Activated naive CD8-positive, alpha-beta T cell treated with anti-CD3 and anti-CD28 coated beads for 36 hours (primary cell): ENCODE data around the gene PAM. TPM values are rescaled to one million over a fixed set of nuclear protein-coding genes. Genes with fewer than 3 reads are reported as not detected.

ENCODE experiments used
- DNase-seq: peaks from one replicate; pipeline ENCODE4 v3.0.0; 2021
- H3K27ac Mint-ChIP-seq: one replicate; pipeline ENCODE4 v1.8.0; 2022; ENCODE audit warnings: mild to moderate bottlenecking, moderate library complexity, mixed read lengths
- H3K27me3 Mint-ChIP-seq: one replicate; pipeline ENCODE4 v1.8.0; 2022; ENCODE audit warnings: mild to moderate bottlenecking, mixed read lengths
- H3K36me3 Mint-ChIP-seq: one replicate; pipeline ENCODE4 v1.8.0; 2021; ENCODE audit warnings: mild to moderate bottlenecking, mixed read lengths
- H3K4me1 Mint-ChIP-seq: one replicate; pipeline ENCODE4 v1.8.0; 2021; ENCODE audit warnings: mixed read lengths
- H3K4me3 Mint-ChIP-seq: one replicate; pipeline ENCODE4 v1.8.0; 2022; ENCODE audit warnings: mild to moderate bottlenecking, moderate library complexity, mixed read lengths
- H3K9me3 Mint-ChIP-seq: one replicate; pipeline ENCODE4 v1.8.0; 2022; ENCODE audit warnings: mixed read lengths
- total RNA-seq, 2 experiments: library from RNA; stranded (reverse); gene quantifications; one replicate each; pipeline ENCODE4 v1.2.3, GENCODE V29; 2021

The PAM gene
- total RNA-seq, 2 experiments from 2014 or later = 42.0 to 54.0 TPM

GRCh38 chr5:102921341-102922044, 166.4 kb downstream of the PAM start:
- H3K4me3 Mint-ChIP-seq = no peak overlapping the region
- no peak overlapping the region for H3K27ac Mint-ChIP-seq
- H3K4me1 Mint-ChIP-seq = no peaks in the 10 kb centered on the region
- DNase-seq = no peak
- H3K9me3 Mint-ChIP-seq = no peaks in the 10 kb centered on the region
- peaks cover 3% of the 10 kb centered on the region for H3K36me3 Mint-ChIP-seq
- no peaks in the 10 kb centered on the region for H3K27me3 Mint-ChIP-seq

- DNase-seq = no peak
- no peaks in the 10 kb centered on the region for H3K27me3 Mint-ChIP-seq
- no peaks in the 10 kb centered on the region for H3K9me3 Mint-ChIP-seq
- no peak overlapping the region for H3K4me3 Mint-ChIP-seq
- H3K27ac Mint-ChIP-seq = no peak overlapping the region
- peaks cover 3% of the 10 kb centered on the region for H3K36me3 Mint-ChIP-seq
- H3K4me1 Mint-ChIP-seq = no peaks in the 10 kb centered on the region
Observed at GRCh38 chr5:102922111-102922720, 167.1 kb downstream of the PAM start.

GRCh38 chr5:102922799-102923477, 167.8 kb downstream of the PAM start:
- Mint-ChIP-seq H3K9me3 (no peaks in the 10 kb centered on the region), H3K36me3 (peaks cover 6% of the 10 kb centered on the region), H3K27ac (no peak overlapping the region), H3K27me3 (no peaks in the 10 kb centered on the region), H3K4me1 (no peaks in the 10 kb centered on the region), H3K4me3 (no peak overlapping the region)
- no peak for DNase-seq

GRCh38 chr5:102924963-102925362, 169.9 kb downstream of the PAM start:
- Mint-ChIP-seq H3K27ac (no peak overlapping the region), H3K36me3 (peaks cover 9% of the 10 kb centered on the region), H3K27me3 (no peaks in the 10 kb centered on the region), H3K4me1 (no peaks in the 10 kb centered on the region), H3K4me3 (no peak overlapping the region), H3K9me3 (no peaks in the 10 kb centered on the region)
- no peak for DNase-seq

GRCh38 chr5:102927007-102927406, 171.9 kb downstream of the PAM start:
- Mint-ChIP-seq H3K4me1 (no peaks in the 10 kb centered on the region), H3K27me3 (no peaks in the 10 kb centered on the region), H3K4me3 (no peak overlapping the region), H3K27ac (no peak overlapping the region), H3K9me3 (no peaks in the 10 kb centered on the region), H3K36me3 (peaks cover 15% of the 10 kb centered on the region)
- DNase-seq = no peak

GRCh38 chr5:102930244-102930643, 175.1 kb downstream of the PAM start:
- peaks cover 13% of the 10 kb centered on the region for H3K36me3 Mint-ChIP-seq
- H3K4me3 Mint-ChIP-seq = no peak overlapping the region
- H3K4me1 Mint-ChIP-seq = no peaks in the 10 kb centered on the region
- DNase-seq = no peak
- no peaks in the 10 kb centered on the region for H3K9me3 Mint-ChIP-seq
- no peak overlapping the region for H3K27ac Mint-ChIP-seq
- no peaks in the 10 kb centered on the region for H3K27me3 Mint-ChIP-seq

- Mint-ChIP-seq H3K4me1 (peaks cover 6% of the 10 kb centered on the region), H3K27ac (no peak overlapping the region), H3K27me3 (no peaks in the 10 kb centered on the region), H3K9me3 (no peaks in the 10 kb centered on the region), H3K4me3 (no peak overlapping the region), H3K36me3 (peaks cover 13% of the 10 kb centered on the region)
- DNase-seq = no peak
Observed at GRCh38 chr5:102931085-102931725, 176.1 kb downstream of the PAM start.

- no peak overlapping the region for H3K27ac Mint-ChIP-seq
- no peaks in the 10 kb centered on the region for H3K9me3 Mint-ChIP-seq
Observed at GRCh38 chr5:102932781-102933180, 177.7 kb downstream of the PAM start.

GRCh38 chr5:102933316-102933715, 178.2 kb downstream of the PAM start:
- peaks cover 7% of the 10 kb centered on the region for H3K4me1 Mint-ChIP-seq
- H3K27ac Mint-ChIP-seq = no peak overlapping the region
- H3K36me3 Mint-ChIP-seq = peaks cover 10% of the 10 kb centered on the region
- H3K9me3 Mint-ChIP-seq = no peaks in the 10 kb centered on the region
- no peaks in the 10 kb centered on the region for H3K27me3 Mint-ChIP-seq
- no peak for DNase-seq
- no peak overlapping the region for H3K4me3 Mint-ChIP-seq

More at GRCh38 chr5:102932781-102933180, 177.7 kb downstream of the PAM start:
- H3K36me3 Mint-ChIP-seq = peaks cover 10% of the 10 kb centered on the region
- H3K4me3 Mint-ChIP-seq = no peak overlapping the region
- no peaks in the 10 kb centered on the region for H3K27me3 Mint-ChIP-seq
- no peak for DNase-seq
- H3K4me1 Mint-ChIP-seq = peaks cover 7% of the 10 kb centered on the region

GRCh38 chr5:102933721-102934459, 178.8 kb downstream of the PAM start:
- Mint-ChIP-seq H3K36me3 (peaks cover 10% of the 10 kb centered on the region), H3K4me1 (peaks cover 7% of the 10 kb centered on the region), H3K27me3 (no peaks in the 10 kb centered on the region), H3K4me3 (no peak overlapping the region), H3K9me3 (no peaks in the 10 kb centered on the region), H3K27ac (no peak overlapping the region)
- no peak for DNase-seq

GRCh38 chr5:102937894-102938293, 182.8 kb downstream of the PAM start:
- Mint-ChIP-seq H3K9me3 (no peaks in the 10 kb centered on the region), H3K36me3 (peaks cover 1% of the 10 kb centered on the region), H3K27ac (no peak overlapping the region), H3K4me3 (no peak overlapping the region), H3K4me1 (peaks cover 7% of the 10 kb centered on the region), H3K27me3 (no peaks in the 10 kb centered on the region)
- DNase-seq = no peak

- Mint-ChIP-seq H3K27me3 (no peaks in the 10 kb centered on the region), H3K36me3 (peaks cover 1% of the 10 kb centered on the region), H3K4me1 (peaks cover 3% of the 10 kb centered on the region), H3K4me3 (no peak overlapping the region), H3K9me3 (no peaks in the 10 kb centered on the region), H3K27ac (peak overlapping the region; percentile 31)
- no peak for DNase-seq
Observed at GRCh38 chr5:102941111-102941510, 186.0 kb downstream of the PAM start.

- no peak for DNase-seq
- peaks cover 16% of the 10 kb centered on the region for H3K36me3 Mint-ChIP-seq
- H3K4me1 Mint-ChIP-seq = no peaks in the 10 kb centered on the region
- no peaks in the 10 kb centered on the region for H3K9me3 Mint-ChIP-seq
- no peak overlapping the region for H3K4me3 Mint-ChIP-seq
- no peak overlapping the region for H3K27ac Mint-ChIP-seq
- no peaks in the 10 kb centered on the region for H3K27me3 Mint-ChIP-seq
Observed at GRCh38 chr5:102946414-102946813, 191.3 kb downstream of the PAM start.

GRCh38 chr5:102946971-102947370, 191.9 kb downstream of the PAM start:
- H3K9me3 Mint-ChIP-seq = no peaks in the 10 kb centered on the region

GRCh38 chr5:102955488-102955887, 200.4 kb downstream of the PAM start:
- Mint-ChIP-seq H3K4me3 (no peak overlapping the region), H3K27ac (no peak overlapping the region), H3K4me1 (no peaks in the 10 kb centered on the region), H3K27me3 (no peaks in the 10 kb centered on the region), H3K9me3 (no peaks in the 10 kb centered on the region), H3K36me3 (peaks cover 35% of the 10 kb centered on the region)
- no peak for DNase-seq

More at GRCh38 chr5:102946971-102947370, 191.9 kb downstream of the PAM start:
- Mint-ChIP-seq H3K4me3 (no peak overlapping the region), H3K27ac (no peak overlapping the region), H3K4me1 (no peaks in the 10 kb centered on the region), H3K36me3 (peaks cover 22% of the 10 kb centered on the region), H3K27me3 (no peaks in the 10 kb centered on the region)
- DNase-seq = no peak
